K562 (cell line): ENCODE measurements around the gene LRRC27. TPM values are rescaled to one million over a fixed set of nuclear protein-coding genes. Genes with fewer than 3 reads are reported as not detected.
A peak's percentile ranks its signal among the peaks of the same experiment; 100 is the strongest.

Experiments
- ATAC-seq: fragments of 200-7000 bp; cut with Tn5 transposase; 3 replicates; pipeline ENCODE4 v1.9.1; 2020; ENCODE audit warnings: moderate library complexity
- BruUV-seq: library from RNA; stranded (reverse); fragments of 400-500 nt; replicated peaks from 2 replicates; lab custom pipeline; 2021; lab: Mats Ljungman, UMichigan
- CTCF ChIA-PET: fragments of 300-600 bp; formaldehyde crosslinking; extraction: SDS; loops from one replicate; lab custom pipeline; 2021; ENCODE audit warnings: low intra/inter-chr PET ratio; lab: Yijun Ruan, JAX
- POLR2A ChIA-PET: fragments of 300-600, 350-650 bp; sonication (Branson Sonifier 250); formaldehyde crosslinking; extraction: SDS; loops from one replicate; lab custom pipeline; 2021; ENCODE audit warnings: antibody characterized with exemption, inconsistent platforms; lab: Yijun Ruan, JAX
- DNase-seq, 4 experiments: peaks; one replicate each; pipeline versions ENCODE4 v3.0.0 to v3.0.0-alpha.2; 2011 to 2018; ENCODE audit warnings: low spot score in 3 of 4, mixed read lengths in 3 of 4; ENCODE audit errors: extremely low read depth in 1 of 4
- FAIRE-seq: peaks from 2 replicates; lab custom pipeline; 2011; peaks lifted over from hg19 to GRCh38; lab: Jason Lieb, UNC
- H2AFZ ChIP-seq: 2 replicates; pipeline ENCODE4 v1.6.0; 2011; ENCODE audit warnings: low read depth, low read length, control low read depth, inconsistent platforms
- H3K27ac ChIP-seq: fragments of 200-600 bp; 3 replicates; pipeline ENCODE4 v1.8.0; 2011; ENCODE audit warnings: low read depth, mild to moderate bottlenecking, control low read depth, inconsistent platforms, low read length, moderate library complexity, mixed read lengths; ENCODE audit errors: extremely low read depth
- H3K27me3 ChIP-seq, 2 experiments: fragments of 300-600 bp in 1 of 2; 2 replicates in 1 of 2; 3 replicates in 1 of 2; pipeline versions ENCODE4 v1.6.0 to v1.8.0; 2011; ENCODE audit warnings: inconsistent platforms in 2 of 2, low read length in 2 of 2, mild to moderate bottlenecking in 1 of 2, mixed read lengths in 1 of 2, moderate library complexity in 1 of 2; ENCODE audit not compliant: control insufficient read depth in 2 of 2, insufficient read depth in 2 of 2
- H3K36me3 ChIP-seq: fragments of 300-600 bp; 3 replicates; pipeline ENCODE4 v1.8.0; 2011; ENCODE audit warnings: mild to moderate bottlenecking, low read length, inconsistent platforms; ENCODE audit not compliant: control insufficient read depth, insufficient read depth
- H3K4me1 ChIP-seq, 2 experiments: fragments of 200-600 bp in 1 of 2; replicated peaks in 1 of 2; 2 replicates in 1 of 2; 3 replicates in 1 of 2; pipeline versions ENCODE4 v1.5.1 to v1.8.0; 2011; ENCODE audit warnings: inconsistent platforms in 2 of 2, low read length in 2 of 2, mild to moderate bottlenecking in 1 of 2, mixed read lengths in 1 of 2, moderate library complexity in 1 of 2; ENCODE audit not compliant: control insufficient read depth in 2 of 2, insufficient read depth in 2 of 2
- H3K4me2 ChIP-seq: 2 replicates; pipeline ENCODE4 v1.6.1; 2011; ENCODE audit warnings: low read length, control low read depth, inconsistent platforms, mixed read lengths; ENCODE audit not compliant: insufficient read depth
- H3K4me3 ChIP-seq: fragments of 200-600 bp; sonication (generic), shearing (Covaris generic); 2 replicates; pipeline ENCODE4 v1.5.1; 2016; ENCODE audit warnings: control low read depth, inconsistent platforms
- H3K79me2 ChIP-seq: fragments of 200-600 bp; 3 replicates; pipeline ENCODE4 v1.8.0; 2011; ENCODE audit warnings: low read length, inconsistent platforms; ENCODE audit not compliant: control insufficient read depth, insufficient read depth
- H3K9ac ChIP-seq, 2 experiments: 2 replicates each; pipeline versions ENCODE4 v1.6.0 to v1.6.1; 2011; ENCODE audit warnings: low read depth in 2 of 2, low read length in 2 of 2, control low read depth in 1 of 2, inconsistent platforms in 1 of 2, mild to moderate bottlenecking in 1 of 2, mixed read lengths in 1 of 2; ENCODE audit not compliant: insufficient read depth in 1 of 2
- H3K9me1 ChIP-seq: one replicate; pipeline ENCODE4 v1.6.0; 2011; ENCODE audit warnings: inconsistent platforms, mild to moderate bottlenecking, low read length, moderate library complexity; ENCODE audit not compliant: control insufficient read depth, insufficient read depth
- H3K9me3 ChIP-seq: replicated peaks from 2 replicates; pipeline ENCODE4 v1.5.1; 2011; ENCODE audit warnings: low read depth, low read length, inconsistent platforms; ENCODE audit not compliant: control insufficient read depth, insufficient read depth
- H4K20me1 ChIP-seq: replicated peaks from 2 replicates; pipeline ENCODE4 v1.6.1; 2011; ENCODE audit warnings: low read length, inconsistent platforms, mixed read lengths; ENCODE audit not compliant: control insufficient read depth, insufficient read depth
- CHD4 ChIP-seq: fragments of 200-600 bp; sonication (generic); IDR thresholded peaks from 3 replicates; pipeline ENCODE4 v1.6.1; 2012; ENCODE audit warnings: low read depth, mild to moderate bottlenecking, mixed read lengths, low read length, inconsistent platforms; ENCODE audit not compliant: insufficient read depth, insufficient replicate concordance, poor library complexity, severe bottlenecking
- MYBL2 ChIP-seq, 2 experiments: fragments of 450-650 bp in 1 of 2; sonication (generic) in 1 of 2; formaldehyde crosslinking in 1 of 2; IDR thresholded peaks; 2 replicates each; pipeline versions ENCODE4 v1.6.1 to v1.8.1; 2017 to 2022; ENCODE audit warnings: borderline replicate concordance in 1 of 2, inconsistent platforms in 1 of 2, low read depth in 1 of 2, mild to moderate bottlenecking in 1 of 2, missing genetic modification reagents in 1 of 2, moderate library complexity in 1 of 2
- NFE2L1 ChIP-seq: fragments of 450-650 bp; IDR thresholded peaks from 2 replicates; pipeline ENCODE4 v1.6.1; 2016; ENCODE audit warnings: missing genetic modification characterization, low read depth, mild to moderate bottlenecking, missing compliant biosample characterization, moderate library complexity, borderline replicate concordance
- TCF7L2 ChIP-seq: fragments of 150-350 bp; IDR thresholded peaks from 2 replicates; pipeline ENCODE4 v1.6.1; 2016; ENCODE audit warnings: low read depth, mild to moderate bottlenecking, low read length, moderate library complexity
- ZNF311 ChIP-seq: fragments of 250-450 bp; sonication (Bioruptor Pico); IDR thresholded peaks from 2 replicates; pipeline ENCODE4 v1.4.0; 2020; ENCODE audit warnings: mild to moderate bottlenecking, moderate library complexity
- WGBS: fragments of 100-300 bp; shearing (Covaris generic); methylation state at CpG from one replicate; pipeline ENCODE4 v1.1.6; 2016; ENCODE audit warnings: low coverage, mixed read lengths; ENCODE audit not compliant: insufficient coverage; ENCODE audit errors: missing lambda C conversion rate; 5-methylcytosine and 5-hydroxymethylcytosine counted together
- in situ Hi-C: fragments of 300-500 bp; cut with MboI; formaldehyde crosslinking; loops from 4 replicates; pipeline ENCODE4 v1.15.0; 2018; ENCODE audit warnings: inconsistent platforms, mixed read lengths
- intact Hi-C: fragments of 100-400 bp; cut with micrococcal nuclease; formaldehyde crosslinking; loops from 2 replicates; pipeline ENCODE4 v1.14.2; 2022
- polyA plus RNA-seq, 8 experiments: library from polyadenylated mRNA; depleted of rRNA in 4 of 8; stranded (reverse) in 5 of 8; unstranded in 3 of 8; fragments of >200 nt; fragmentation: Nextera tagmentation in 2 of 8; fragmentation: Illumina TruSeq in 1 of 8; extraction: Ambion mirVana in 2 of 8; extraction: Trizol in 1 of 8; gene quantifications; 2 replicates each; pipeline versions ENCODE4 v1.2.1 to v1.2.3, GENCODE V29; 2011 to 2014; ENCODE audit warnings: inconsistent platforms in 1 of 8, missing spikeins in 1 of 8
- total RNA-seq, 7 experiments: library from RNA; depleted of rRNA in 6 of 7; stranded (reverse); fragments of >200 nt in 6 of 7; fragmentation: Illumina TruSeq in 2 of 7; extraction: Trizol in 2 of 7; gene quantifications; 2 replicates each; pipeline versions ENCODE4 v1.2.1 to v1.2.3, GENCODE V29; 2011 to 2021; ENCODE audit warnings: low replicate concordance in 1 of 7
- TF ChIP-seq, protein P1 (sequence below): fragments of 450-650 bp; IDR thresholded peaks from 2 replicates; pipeline ENCODE4 v1.6.1; 2016; ENCODE audit warnings: mild to moderate bottlenecking
- TF ChIP-seq, protein P2 (sequence below), 2 experiments: fragments of 200-800 bp in 1 of 2; sonication (Bioruptor generic) in 1 of 2; sonication (generic) in 1 of 2; formaldehyde crosslinking in 1 of 2; IDR thresholded peaks in 1 of 2; conservative IDR thresholded peaks in 1 of 2; 2 replicates each; pipeline versions ENCODE4 v1.5.0 to v1.6.1; 2016 to 2020; ENCODE audit warnings: missing compliant biosample characterization in 1 of 2, missing genetic modification characterization in 1 of 2, missing genetic modification reagents in 1 of 2
- TF ChIP-seq, protein P3 (sequence below): fragments of 250-450 bp; sonication (Bioruptor Pico); IDR thresholded peaks from 2 replicates; pipeline ENCODE4 v1.8.0; 2022; ENCODE audit warnings: inconsistent platforms, mild to moderate bottlenecking, moderate library complexity, borderline replicate concordance
- TF ChIP-seq, protein P4 (sequence below): IDR thresholded peaks from 3 replicates; pipeline ENCODE4 v1.6.1; 2011; ENCODE audit warnings: borderline replicate concordance, mild to moderate bottlenecking; ENCODE audit not compliant: insufficient read length, insufficient read depth

The LRRC27 gene
- total and polyA plus RNA-seq, 9 of the 15 experiments (the other 6 are each of a cell fraction or from before 2014, with no cell fraction given), result 0.10 to 2.7 (median 1.4) TPM

DNA sequence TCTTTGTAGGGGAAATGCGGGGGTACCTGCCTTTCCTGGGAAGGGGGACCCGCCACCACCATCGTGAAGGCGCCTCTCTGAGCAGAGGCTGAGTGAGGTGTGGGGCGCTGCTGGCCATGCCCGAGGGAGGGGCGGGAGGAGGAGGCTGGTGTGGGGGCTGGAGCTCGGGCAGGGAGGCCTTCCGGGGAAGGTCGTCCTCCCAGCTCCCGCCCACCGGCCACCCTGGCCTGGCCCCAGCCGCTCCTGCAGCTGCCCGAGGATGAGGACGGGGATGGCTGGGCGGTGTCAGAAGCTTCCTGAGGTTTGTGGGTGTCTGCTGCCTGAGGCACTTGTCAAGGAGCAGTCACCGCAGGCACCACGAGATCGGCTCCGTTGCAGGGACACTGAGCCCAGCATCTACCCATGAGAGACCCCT, 76.4 kb downstream of the LRRC27 start:
- H3K4me3 ChIP-seq, result no peak overlapping the region
- in situ Hi-C loops, result no loop called here
- H2AFZ ChIP-seq, result no peak overlapping the region
- 69% methylated on average over 4 of the region's 20 CpGs for WGBS
- peaks cover 12% of the 10 kb centered on the region; the same call in 1 of the 3 replicates for H3K36me3 ChIP-seq
- H3K27ac ChIP-seq, result no peak overlapping the region
- FAIRE-seq (no peak), ATAC-seq (no peak)
- 0 out of 4 replicates have a peak overlapping the region, but pooled peaks of 1 of the 2 experiments have one; percentile 26 for H3K9ac ChIP-seq
- TF ChIP-seq ZNF311 (CRISPR knock-in tag) (no peak), MYBL2 (IDR thresholded peaks at IDR 0.05; ENCODE audit: low read depth) (no peak), MYBL2 (CRISPR knock-in tag; IDR thresholded peaks at IDR 0.05; ENCODE audit: borderline replicate concordance) (no peak), TCF7L2 (no peak), NFE2L1 (no peak), CHD4 (no peak)
- TF ChIP-seq, protein P1, sequence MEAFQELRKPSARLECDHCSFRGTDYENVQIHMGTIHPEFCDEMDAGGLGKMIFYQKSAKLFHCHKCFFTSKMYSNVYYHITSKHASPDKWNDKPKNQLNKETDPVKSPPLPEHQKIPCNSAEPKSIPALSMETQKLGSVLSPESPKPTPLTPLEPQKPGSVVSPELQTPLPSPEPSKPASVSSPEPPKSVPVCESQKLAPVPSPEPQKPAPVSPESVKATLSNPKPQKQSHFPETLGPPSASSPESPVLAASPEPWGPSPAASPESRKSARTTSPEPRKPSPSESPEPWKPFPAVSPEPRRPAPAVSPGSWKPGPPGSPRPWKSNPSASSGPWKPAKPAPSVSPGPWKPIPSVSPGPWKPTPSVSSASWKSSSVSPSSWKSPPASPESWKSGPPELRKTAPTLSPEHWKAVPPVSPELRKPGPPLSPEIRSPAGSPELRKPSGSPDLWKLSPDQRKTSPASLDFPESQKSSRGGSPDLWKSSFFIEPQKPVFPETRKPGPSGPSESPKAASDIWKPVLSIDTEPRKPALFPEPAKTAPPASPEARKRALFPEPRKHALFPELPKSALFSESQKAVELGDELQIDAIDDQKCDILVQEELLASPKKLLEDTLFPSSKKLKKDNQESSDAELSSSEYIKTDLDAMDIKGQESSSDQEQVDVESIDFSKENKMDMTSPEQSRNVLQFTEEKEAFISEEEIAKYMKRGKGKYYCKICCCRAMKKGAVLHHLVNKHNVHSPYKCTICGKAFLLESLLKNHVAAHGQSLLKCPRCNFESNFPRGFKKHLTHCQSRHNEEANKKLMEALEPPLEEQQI, result no peak
- TF ChIP-seq, protein P2, sequence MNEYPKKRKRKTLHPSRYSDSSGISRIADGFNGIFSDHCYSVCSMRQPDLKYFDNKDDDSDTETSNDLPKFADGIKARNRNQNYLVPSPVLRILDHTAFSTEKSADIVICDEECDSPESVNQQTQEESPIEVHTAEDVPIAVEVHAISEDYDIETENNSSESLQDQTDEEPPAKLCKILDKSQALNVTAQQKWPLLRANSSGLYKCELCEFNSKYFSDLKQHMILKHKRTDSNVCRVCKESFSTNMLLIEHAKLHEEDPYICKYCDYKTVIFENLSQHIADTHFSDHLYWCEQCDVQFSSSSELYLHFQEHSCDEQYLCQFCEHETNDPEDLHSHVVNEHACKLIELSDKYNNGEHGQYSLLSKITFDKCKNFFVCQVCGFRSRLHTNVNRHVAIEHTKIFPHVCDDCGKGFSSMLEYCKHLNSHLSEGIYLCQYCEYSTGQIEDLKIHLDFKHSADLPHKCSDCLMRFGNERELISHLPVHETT (CRISPR knock-in tag; conservative IDR thresholded peaks at IDR 0.05 in 1 of 2, IDR thresholded peaks at IDR 0.05 in 1 of 2), result no peak
- TF ChIP-seq, protein P3, sequence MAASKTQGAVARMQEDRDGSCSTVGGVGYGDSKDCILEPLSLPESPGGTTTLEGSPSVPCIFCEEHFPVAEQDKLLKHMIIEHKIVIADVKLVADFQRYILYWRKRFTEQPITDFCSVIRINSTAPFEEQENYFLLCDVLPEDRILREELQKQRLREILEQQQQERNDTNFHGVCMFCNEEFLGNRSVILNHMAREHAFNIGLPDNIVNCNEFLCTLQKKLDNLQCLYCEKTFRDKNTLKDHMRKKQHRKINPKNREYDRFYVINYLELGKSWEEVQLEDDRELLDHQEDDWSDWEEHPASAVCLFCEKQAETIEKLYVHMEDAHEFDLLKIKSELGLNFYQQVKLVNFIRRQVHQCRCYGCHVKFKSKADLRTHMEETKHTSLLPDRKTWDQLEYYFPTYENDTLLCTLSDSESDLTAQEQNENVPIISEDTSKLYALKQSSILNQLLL (CRISPR knock-in tag), result no peak
- TF ChIP-seq, protein P4, sequence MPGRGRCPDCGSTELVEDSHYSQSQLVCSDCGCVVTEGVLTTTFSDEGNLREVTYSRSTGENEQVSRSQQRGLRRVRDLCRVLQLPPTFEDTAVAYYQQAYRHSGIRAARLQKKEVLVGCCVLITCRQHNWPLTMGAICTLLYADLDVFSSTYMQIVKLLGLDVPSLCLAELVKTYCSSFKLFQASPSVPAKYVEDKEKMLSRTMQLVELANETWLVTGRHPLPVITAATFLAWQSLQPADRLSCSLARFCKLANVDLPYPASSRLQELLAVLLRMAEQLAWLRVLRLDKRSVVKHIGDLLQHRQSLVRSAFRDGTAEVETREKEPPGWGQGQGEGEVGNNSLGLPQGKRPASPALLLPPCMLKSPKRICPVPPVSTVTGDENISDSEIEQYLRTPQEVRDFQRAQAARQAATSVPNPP, result no peak
- TF ChIP-seq, all 486 proteins: peak for 0
- no peak for DNase-seq
- H3K27me3 ChIP-seq, result no peaks in the 10 kb centered on the region
- no peaks in the 10 kb centered on the region for H3K9me3 ChIP-seq
- CTCF ChIA-PET, result no interaction called here
- no peaks in the 10 kb centered on the region for H3K79me2 ChIP-seq
- H3K9me1 ChIP-seq, result no peaks in the 10 kb centered on the region
- no peak overlapping the region for H3K4me2 ChIP-seq
- intact Hi-C loops, result no loop called here
- no TSS peak for BruUV-seq
- POLR2A ChIA-PET, result interaction anchor here (0.5 kb wide), 1 partner anchor 13 kb away, joined by 3 read pairs; no protein-coding TSS in a partner anchor
- H3K4me1 ChIP-seq, result peaks cover 2 to 51% of the 10 kb centered on the region in 2 experiments; a peak in 3 of 5 replicates
- no peaks in the 10 kb centered on the region for H4K20me1 ChIP-seq
